ENCODE results near the gene CLIC2. TPM values are rescaled to one million over a fixed set of nuclear protein-coding genes. Genes with fewer than 3 reads are reported as not detected.

The CLIC2 gene
- total RNA-seq, 1 experiment from 2014 or later, result 0.80 TPM

DNA sequence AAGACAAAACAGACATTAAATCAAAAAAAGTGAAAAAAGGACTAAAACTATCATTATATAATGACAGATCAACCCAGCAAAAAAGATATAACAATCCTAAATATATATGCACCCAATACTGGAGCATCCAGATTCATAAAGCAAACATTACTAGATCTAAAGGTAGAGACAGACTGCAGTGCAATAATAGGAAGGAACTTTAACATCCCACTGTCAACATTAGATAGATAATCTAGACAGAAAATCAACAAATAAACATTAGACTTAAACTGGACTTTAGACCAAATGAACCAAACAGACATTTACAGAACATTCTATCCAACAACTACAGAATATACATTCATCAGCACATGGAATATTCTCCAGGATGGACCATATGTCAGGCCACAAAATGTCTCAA is 40.6 kb downstream of the CLIC2 start:
- intact Hi-C loops (cut with micrococcal nuclease; ENCODE audit: unreplicated experiment), result no loop called here
- Histone ChIP-seq H3K4me1 (ENCODE audit: control insufficient read depth, insufficient read depth, low read length) (no peaks in the 10 kb centered on the region), H3K36me3 (ENCODE audit: control insufficient read depth, insufficient read depth, low read length) (no peaks in the 10 kb centered on the region), H3K27ac (ENCODE audit: low read length) (no peak overlapping the region), H3K4me3 (ENCODE audit: low read depth in 2 of 2, low read length in 2 of 2) (no peak overlapping the region), H3K27me3 (ENCODE audit: control insufficient read depth, insufficient read depth, low read length) (no peaks in the 10 kb centered on the region; the same call in 1 of the 2 replicates), H3K9me3 (ENCODE audit: control insufficient read depth, insufficient read depth, low read depth, low read length) (no peaks in the 10 kb centered on the region)
- ATAC-seq (no peak), DNase-seq (ENCODE audit: low read depth, low spot score) (no peak)
- ChIA-PET CTCF (no interaction called here), POLR2A (no interaction called here)
- TF ChIP-seq TCF7L2 (IDR thresholded peaks at IDR 0.05; ENCODE audit: low read depth, low read length), result no peak
- TF ChIP-seq, protein P1, sequence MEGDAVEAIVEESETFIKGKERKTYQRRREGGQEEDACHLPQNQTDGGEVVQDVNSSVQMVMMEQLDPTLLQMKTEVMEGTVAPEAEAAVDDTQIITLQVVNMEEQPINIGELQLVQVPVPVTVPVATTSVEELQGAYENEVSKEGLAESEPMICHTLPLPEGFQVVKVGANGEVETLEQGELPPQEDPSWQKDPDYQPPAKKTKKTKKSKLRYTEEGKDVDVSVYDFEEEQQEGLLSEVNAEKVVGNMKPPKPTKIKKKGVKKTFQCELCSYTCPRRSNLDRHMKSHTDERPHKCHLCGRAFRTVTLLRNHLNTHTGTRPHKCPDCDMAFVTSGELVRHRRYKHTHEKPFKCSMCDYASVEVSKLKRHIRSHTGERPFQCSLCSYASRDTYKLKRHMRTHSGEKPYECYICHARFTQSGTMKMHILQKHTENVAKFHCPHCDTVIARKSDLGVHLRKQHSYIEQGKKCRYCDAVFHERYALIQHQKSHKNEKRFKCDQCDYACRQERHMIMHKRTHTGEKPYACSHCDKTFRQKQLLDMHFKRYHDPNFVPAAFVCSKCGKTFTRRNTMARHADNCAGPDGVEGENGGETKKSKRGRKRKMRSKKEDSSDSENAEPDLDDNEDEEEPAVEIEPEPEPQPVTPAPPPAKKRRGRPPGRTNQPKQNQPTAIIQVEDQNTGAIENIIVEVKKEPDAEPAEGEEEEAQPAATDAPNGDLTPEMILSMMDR (IDR thresholded peaks at IDR 0.05), result no peak
- TF ChIP-seq REST (IDR thresholded peaks at IDR 0.05; ENCODE audit: insufficient read depth in 1 of 2, low read depth in 2 of 2, low read length in 1 of 2), result no peak
- no peak for TF ChIP-seq SIN3A (IDR thresholded peaks at IDR 0.05; ENCODE audit: borderline replicate concordance, insufficient read depth, low read depth, low read length)
- TF ChIP-seq POLR2AphosphoS5 (IDR thresholded peaks at IDR 0.05; ENCODE audit: low read depth, low read length), result no peak
- BruUV-seq (replicated peaks), result no TSS peak
- in situ Hi-C loops (cut with HindIII; ENCODE audit: low pct_unique_long_range_greater_than_20kb, low sequenced_read_pairs), result no loop called here

DNA sequence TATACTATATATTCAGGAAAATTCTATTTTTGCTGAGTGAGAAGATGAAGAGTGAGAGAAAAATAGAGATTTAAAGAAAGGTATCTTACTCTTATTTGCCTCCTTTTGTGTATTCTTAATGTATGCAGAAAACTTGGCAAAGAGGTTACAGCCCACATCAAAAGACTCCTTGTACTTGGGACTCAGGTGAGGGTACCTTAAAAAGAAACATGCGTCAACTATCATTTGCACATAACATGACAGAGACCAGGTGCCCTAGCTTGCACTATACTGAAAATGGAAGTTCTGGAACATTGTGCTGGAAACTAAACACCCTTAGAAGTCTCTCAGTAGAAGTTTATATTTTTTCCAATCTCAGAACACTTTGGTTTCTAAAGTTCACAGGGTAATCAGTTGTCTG is 54.5 kb downstream of the CLIC2 start:
- Histone ChIP-seq H3K4me1 (ENCODE audit: control insufficient read depth, insufficient read depth, low read length) (no peaks in the 10 kb centered on the region), H3K27me3 (ENCODE audit: control insufficient read depth, insufficient read depth, low read length) (0 out of 2 replicates have a peak, but pooled peaks cover 2% of the 10 kb centered on the region), H3K4me3 (ENCODE audit: low read depth in 2 of 2, low read length in 2 of 2) (no peak overlapping the region), H3K9me3 (ENCODE audit: control insufficient read depth, insufficient read depth, low read depth, low read length) (no peaks in the 10 kb centered on the region), H3K27ac (ENCODE audit: low read length) (no peak overlapping the region), H3K36me3 (ENCODE audit: control insufficient read depth, insufficient read depth, low read length) (no peaks in the 10 kb centered on the region)
- ChIA-PET POLR2A (no interaction called here), CTCF (no interaction called here)
- intact Hi-C loops (cut with micrococcal nuclease; ENCODE audit: unreplicated experiment), result no loop called here
- TF ChIP-seq SIN3A (IDR thresholded peaks at IDR 0.05; ENCODE audit: borderline replicate concordance, insufficient read depth, low read depth, low read length), result no peak
- no peak for TF ChIP-seq POLR2AphosphoS5 (IDR thresholded peaks at IDR 0.05; ENCODE audit: low read depth, low read length)
- TF ChIP-seq TCF7L2 (IDR thresholded peaks at IDR 0.05; ENCODE audit: low read depth, low read length), result no peak
- TF ChIP-seq, protein P1 (IDR thresholded peaks at IDR 0.05), result no peak
- no peak for TF ChIP-seq REST (IDR thresholded peaks at IDR 0.05; ENCODE audit: insufficient read depth in 1 of 2, low read depth in 2 of 2, low read length in 1 of 2)
- DNase-seq (ENCODE audit: low read depth, low spot score), result no peak
- in situ Hi-C loops (cut with HindIII; ENCODE audit: low pct_unique_long_range_greater_than_20kb, low sequenced_read_pairs), result no loop called here
- BruUV-seq (replicated peaks), result no TSS peak
- no peak for ATAC-seq

Data from Panc1 (cell line).